Loucy (cell line): ENCODE data around the gene TDRD12.

Source experiments
- H2AFZ ChIP-seq: fragments of 200-600 bp; sonication (generic); 2 replicates; pipeline ENCODE4 v1.6.0; 2016; ENCODE audit warnings: antibody characterized with exemption, mild to moderate bottlenecking, low read length, moderate library complexity
- H3F3A ChIP-seq: fragments of 200-600 bp; 2 replicates; pipeline ENCODE4 v1.6.0; 2016; ENCODE audit warnings: antibody characterized with exemption, low read depth, mild to moderate bottlenecking
- H3K27me3 ChIP-seq: fragments of 200-600 bp; sonication (generic); 2 replicates; pipeline ENCODE4 v1.6.1; 2014; ENCODE audit warnings: low read length, mild to moderate bottlenecking; ENCODE audit not compliant: insufficient read depth, poor library complexity, severe bottlenecking
- H3K36me3 ChIP-seq: fragments of 200-600 bp; sonication (generic); 2 replicates; pipeline ENCODE4 v1.6.1; 2016; ENCODE audit warnings: low read length; ENCODE audit not compliant: insufficient read depth
- H3K4me1 ChIP-seq: fragments of 200-600 bp; sonication (generic); 2 replicates; pipeline ENCODE4 v1.5.1; 2014; ENCODE audit warnings: low read length, mild to moderate bottlenecking; ENCODE audit not compliant: insufficient read depth, poor library complexity, severe bottlenecking
- H3K4me2 ChIP-seq: fragments of 200-600 bp; sonication (generic); 2 replicates; pipeline ENCODE4 v1.6.0; 2014; ENCODE audit warnings: antibody characterized with exemption, low read length, low read depth, mild to moderate bottlenecking; ENCODE audit not compliant: poor library complexity, severe bottlenecking
- H3K4me3 ChIP-seq: fragments of 200-600 bp; sonication (generic); 2 replicates; pipeline ENCODE4 v1.5.1; 2014; ENCODE audit warnings: low read length, mild to moderate bottlenecking, mixed read lengths; ENCODE audit not compliant: poor library complexity, severe bottlenecking
- H3K79me2 ChIP-seq: fragments of 200-600 bp; sonication (generic); 2 replicates; pipeline ENCODE4 v1.6.1; 2014; ENCODE audit warnings: low read length; ENCODE audit not compliant: insufficient read depth
- H3K9ac ChIP-seq: fragments of 200-600 bp; sonication (generic); 2 replicates; pipeline ENCODE4 v1.6.0; 2014; ENCODE audit warnings: mild to moderate bottlenecking, low read depth, low read length, moderate library complexity; ENCODE audit not compliant: poor library complexity, severe bottlenecking
- H3K9me2 ChIP-seq: fragments of 200-600 bp; sonication (generic); replicated peaks from 2 replicates; pipeline ENCODE4 v1.6.1; 2016; ENCODE audit warnings: low read depth, low read length, mixed read lengths
- H3K9me3 ChIP-seq: fragments of 200-600 bp; sonication (generic); 2 replicates; pipeline ENCODE4 v1.6.1; 2014; ENCODE audit warnings: mild to moderate bottlenecking, antibody characterized with exemption, low read length, low read depth; ENCODE audit not compliant: insufficient read depth
- H4K20me1 ChIP-seq: fragments of 200-600 bp; sonication (generic); 2 replicates; pipeline ENCODE4 v1.6.0; 2014; ENCODE audit warnings: antibody characterized with exemption, low read length, mild to moderate bottlenecking; ENCODE audit not compliant: insufficient read depth, poor library complexity, severe bottlenecking
- EZH2phosphoT487 ChIP-seq: fragments of 200-600 bp; IDR thresholded peaks from 2 replicates; pipeline ENCODE4 v1.6.1; 2018; ENCODE audit warnings: antibody characterized with exemption, mild to moderate bottlenecking, moderate library complexity, borderline replicate concordance
- TF ChIP-seq, protein P1 (sequence below): fragments of 200-600 bp; sonication (generic); conservative IDR thresholded peaks from 2 replicates; pipeline ENCODE4 v1.5.1; 2014; ENCODE audit warnings: mild to moderate bottlenecking, antibody characterized with exemption, low read length

The TDRD12 gene

GRCh38 chr19:32823747-32824102, 104.2 kb downstream of the TDRD12 start:
- Histone ChIP-seq H3K9ac (no peak overlapping the region), H3K27me3 (no peaks in the 10 kb centered on the region), H3K36me3 (no peaks in the 10 kb centered on the region), H3F3A (no peaks in the 10 kb centered on the region), H3K79me2 (no peaks in the 10 kb centered on the region), H3K9me2 (no peaks in the 10 kb centered on the region), H2AFZ (no peak overlapping the region), H3K4me2 (no peak overlapping the region), H3K4me3 (no peak overlapping the region), H3K4me1 (peaks cover 3% of the 10 kb centered on the region), H4K20me1 (no peaks in the 10 kb centered on the region), H3K9me3 (no peaks in the 10 kb centered on the region)
- no peak for TF ChIP-seq EZH2phosphoT487
- TF ChIP-seq, protein P1, sequence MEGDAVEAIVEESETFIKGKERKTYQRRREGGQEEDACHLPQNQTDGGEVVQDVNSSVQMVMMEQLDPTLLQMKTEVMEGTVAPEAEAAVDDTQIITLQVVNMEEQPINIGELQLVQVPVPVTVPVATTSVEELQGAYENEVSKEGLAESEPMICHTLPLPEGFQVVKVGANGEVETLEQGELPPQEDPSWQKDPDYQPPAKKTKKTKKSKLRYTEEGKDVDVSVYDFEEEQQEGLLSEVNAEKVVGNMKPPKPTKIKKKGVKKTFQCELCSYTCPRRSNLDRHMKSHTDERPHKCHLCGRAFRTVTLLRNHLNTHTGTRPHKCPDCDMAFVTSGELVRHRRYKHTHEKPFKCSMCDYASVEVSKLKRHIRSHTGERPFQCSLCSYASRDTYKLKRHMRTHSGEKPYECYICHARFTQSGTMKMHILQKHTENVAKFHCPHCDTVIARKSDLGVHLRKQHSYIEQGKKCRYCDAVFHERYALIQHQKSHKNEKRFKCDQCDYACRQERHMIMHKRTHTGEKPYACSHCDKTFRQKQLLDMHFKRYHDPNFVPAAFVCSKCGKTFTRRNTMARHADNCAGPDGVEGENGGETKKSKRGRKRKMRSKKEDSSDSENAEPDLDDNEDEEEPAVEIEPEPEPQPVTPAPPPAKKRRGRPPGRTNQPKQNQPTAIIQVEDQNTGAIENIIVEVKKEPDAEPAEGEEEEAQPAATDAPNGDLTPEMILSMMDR = no peak

- no peak overlapping the region for H3K4me3 ChIP-seq
- H4K20me1 ChIP-seq = no peaks in the 10 kb centered on the region
- no peaks in the 10 kb centered on the region for H3K27me3 ChIP-seq
- H3K9me3 ChIP-seq = no peaks in the 10 kb centered on the region
- no peaks in the 10 kb centered on the region for H3F3A ChIP-seq
- H3K79me2 ChIP-seq = no peaks in the 10 kb centered on the region
- no peaks in the 10 kb centered on the region for H3K9me2 ChIP-seq
- peaks cover 3% of the 10 kb centered on the region for H3K4me1 ChIP-seq
- no peaks in the 10 kb centered on the region for H3K36me3 ChIP-seq
- no peak overlapping the region for H3K4me2 ChIP-seq
- TF ChIP-seq, protein P1 = no peak
- no peak for TF ChIP-seq EZH2phosphoT487
- no peak overlapping the region for H2AFZ ChIP-seq
- no peak overlapping the region for H3K9ac ChIP-seq
Measured at GRCh38 chr19:32824191-32824751, 104.7 kb downstream of the TDRD12 start.

GRCh38 chr19:32824916-32825608, 105.5 kb downstream of the TDRD12 start:
- Histone ChIP-seq H3K9me3 (no peaks in the 10 kb centered on the region), H3F3A (no peaks in the 10 kb centered on the region), H4K20me1 (no peaks in the 10 kb centered on the region), H3K4me1 (no peaks in the 10 kb centered on the region), H3K27me3 (no peaks in the 10 kb centered on the region), H3K9me2 (no peaks in the 10 kb centered on the region), H3K4me2 (no peak overlapping the region), H3K4me3 (no peak overlapping the region), H2AFZ (no peak overlapping the region), H3K9ac (no peak overlapping the region), H3K36me3 (no peaks in the 10 kb centered on the region), H3K79me2 (no peaks in the 10 kb centered on the region)
- no peak for TF ChIP-seq EZH2phosphoT487
- TF ChIP-seq, protein P1 = no peak
